ENCODE data around the gene SAMD1. TPM values are rescaled to one million over a fixed set of nuclear protein-coding genes. Genes with fewer than 3 reads are reported as not detected.

Gene SAMD1
- total and polyA plus RNA-seq, 2 of the 13 experiments (the other 11 are each of a cell fraction or from before 2014, with no cell fraction given), result 17.5 to 45.0 TPM

GRCh38 chr19:14117668-14118164 is 27.2 kb upstream of the SAMD1 start, which contains the start of gene PRKACA (continued):
- TF ChIP-seq ZNF318 (CRISPR knock-in tag; IDR thresholded peaks at IDR 0.05), result no peak
- no peak for TF ChIP-seq BHLHE40 (IDR thresholded peaks at IDR 0.05; ENCODE audit: low read length)
- TF ChIP-seq NFYC (CRISPR knock-in tag; IDR thresholded peaks at IDR 0.05), result peak; percentile 98
- no peak for TF ChIP-seq ZNF569 (CRISPR knock-in tag; IDR thresholded peaks at IDR 0.05; ENCODE audit: borderline replicate concordance)
- TF ChIP-seq ZNF891 (CRISPR knock-in tag; IDR thresholded peaks at IDR 0.05), result no peak
- 0 out of 2 replicates have a peak, but pooled peaks have one; percentile 12 for TF ChIP-seq ZHX2 (IDR thresholded peaks at IDR 0.05; ENCODE audit: low read depth)
- TF ChIP-seq ZHX2 (CRISPR knock-in tag; IDR thresholded peaks at IDR 0.05; ENCODE audit: borderline replicate concordance), result no peak
- TF ChIP-seq YY1 (IDR thresholded peaks at IDR 0.05; ENCODE audit: insufficient read depth, insufficient replicate concordance, low read depth, low read length), result peak; percentile 18
- no peak for TF ChIP-seq HDAC2 (CRISPR knock-in tag; IDR thresholded peaks at IDR 0.05)
- TF ChIP-seq PREB (CRISPR knock-in tag; IDR thresholded peaks at IDR 0.05), result no peak
- TF ChIP-seq AKAP8 (CRISPR knock-in tag; IDR thresholded peaks at IDR 0.05), result no peak
- peak; percentile 1; the same call in 1 of the 2 replicates for TF ChIP-seq SPEN (CRISPR knock-in tag; IDR thresholded peaks at IDR 0.05; ENCODE audit: low read depth)
- TF ChIP-seq ZNF614 (CRISPR knock-in tag; IDR thresholded peaks at IDR 0.05; ENCODE audit: borderline replicate concordance), result no peak
- no peak for TF ChIP-seq ZNF781 (CRISPR knock-in tag; IDR thresholded peaks at IDR 0.05; ENCODE audit: borderline replicate concordance, not compliant biosample characterization)
- no peak for TF ChIP-seq ZNF232 (CRISPR knock-in tag; IDR thresholded peaks at IDR 0.05; ENCODE audit: borderline replicate concordance)
